HG02678 (cell line): Measurements from ENCODE around the gene CHD6.

Source experiments
- ATAC-seq: cut with Tn5 transposase; IDR thresholded peaks from one replicate; pipeline ENCODE4 v1.9.1; 2021; ENCODE audit warnings: mild to moderate bottlenecking, moderate library complexity; ENCODE audit not compliant: unreplicated experiment

The CHD6 gene

GRCh38 chr20:41508335-41508734 is 109.8 kb downstream of the CHD6 start:
- ATAC-seq: no peak

- no peak for ATAC-seq
Measured at GRCh38 chr20:41507851-41508250, 110.3 kb downstream of the CHD6 start.

- no peak for ATAC-seq
Measured at GRCh38 chr20:41507436-41507835, 110.7 kb downstream of the CHD6 start.

- ATAC-seq: no peak
Measured at GRCh38 chr20:41506192-41506915, 111.8 kb downstream of the CHD6 start.

- ATAC-seq: no peak
Measured at GRCh38 chr20:41505184-41505583, 113.0 kb downstream of the CHD6 start.

GRCh38 chr20:41501376-41501775 is 116.8 kb downstream of the CHD6 start:
- ATAC-seq: no peak

GRCh38 chr20:41499961-41500725 is 118.0 kb downstream of the CHD6 start:
- ATAC-seq: no peak

- no peak for ATAC-seq
Measured at GRCh38 chr20:41499064-41499463, 119.1 kb downstream of the CHD6 start.

DNA sequence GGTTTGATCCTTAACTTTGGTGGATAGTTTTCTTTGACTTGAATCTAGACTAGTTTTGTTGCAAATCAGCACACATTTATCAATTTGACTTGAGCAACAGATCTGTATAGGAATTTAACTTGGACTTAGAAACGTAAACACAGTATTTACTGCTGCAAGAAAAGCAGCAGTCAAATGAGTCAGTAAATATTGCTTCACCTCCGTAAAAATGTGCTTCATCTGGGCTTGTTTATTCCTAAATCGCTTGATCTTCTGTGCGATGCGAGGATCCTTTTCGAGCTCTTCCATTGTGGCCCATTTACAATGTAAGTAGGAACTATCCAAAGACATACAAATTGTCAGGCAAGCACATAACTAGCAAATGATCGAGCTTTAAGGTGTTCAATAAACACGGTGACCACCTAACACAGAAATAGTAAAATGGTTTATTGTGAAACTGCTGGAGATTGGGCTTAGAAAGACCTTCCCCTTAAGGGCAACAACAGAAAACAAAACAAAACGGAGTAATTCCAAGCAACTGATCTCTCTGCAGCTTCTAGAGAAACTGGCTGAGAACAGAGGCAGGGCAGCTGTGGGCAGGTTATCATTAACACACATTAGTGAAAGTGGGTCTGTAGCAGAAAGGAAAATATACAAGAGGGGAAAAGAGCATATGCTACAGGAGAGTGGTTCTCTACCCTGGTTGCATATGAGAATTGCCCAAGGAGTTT is 120.8 kb downstream of the CHD6 start:
- ATAC-seq: no peak

DNA sequence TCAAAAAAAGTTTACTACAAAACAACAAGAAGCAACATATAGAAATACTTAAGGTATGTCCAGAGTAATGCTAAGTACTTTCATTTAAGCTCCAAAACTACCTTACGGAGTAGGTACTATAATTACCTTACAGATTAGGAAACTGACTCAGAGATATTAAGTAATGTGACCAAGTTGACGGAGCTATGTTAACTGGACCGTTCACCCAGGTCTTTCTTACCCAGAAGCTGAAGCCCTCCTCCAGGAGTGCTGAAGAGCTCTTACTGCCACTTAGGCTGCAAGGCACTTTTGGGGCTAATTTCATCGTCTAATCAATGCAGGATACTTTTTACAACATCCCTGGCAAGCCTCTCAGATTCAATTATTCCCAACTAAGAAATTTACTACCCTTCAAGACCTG is 123.7 kb downstream of the CHD6 start:
- ATAC-seq: no peak

- ATAC-seq: no peak
Measured at GRCh38 chr20:41483553-41483930, 134.6 kb downstream of the CHD6 start.

DNA sequence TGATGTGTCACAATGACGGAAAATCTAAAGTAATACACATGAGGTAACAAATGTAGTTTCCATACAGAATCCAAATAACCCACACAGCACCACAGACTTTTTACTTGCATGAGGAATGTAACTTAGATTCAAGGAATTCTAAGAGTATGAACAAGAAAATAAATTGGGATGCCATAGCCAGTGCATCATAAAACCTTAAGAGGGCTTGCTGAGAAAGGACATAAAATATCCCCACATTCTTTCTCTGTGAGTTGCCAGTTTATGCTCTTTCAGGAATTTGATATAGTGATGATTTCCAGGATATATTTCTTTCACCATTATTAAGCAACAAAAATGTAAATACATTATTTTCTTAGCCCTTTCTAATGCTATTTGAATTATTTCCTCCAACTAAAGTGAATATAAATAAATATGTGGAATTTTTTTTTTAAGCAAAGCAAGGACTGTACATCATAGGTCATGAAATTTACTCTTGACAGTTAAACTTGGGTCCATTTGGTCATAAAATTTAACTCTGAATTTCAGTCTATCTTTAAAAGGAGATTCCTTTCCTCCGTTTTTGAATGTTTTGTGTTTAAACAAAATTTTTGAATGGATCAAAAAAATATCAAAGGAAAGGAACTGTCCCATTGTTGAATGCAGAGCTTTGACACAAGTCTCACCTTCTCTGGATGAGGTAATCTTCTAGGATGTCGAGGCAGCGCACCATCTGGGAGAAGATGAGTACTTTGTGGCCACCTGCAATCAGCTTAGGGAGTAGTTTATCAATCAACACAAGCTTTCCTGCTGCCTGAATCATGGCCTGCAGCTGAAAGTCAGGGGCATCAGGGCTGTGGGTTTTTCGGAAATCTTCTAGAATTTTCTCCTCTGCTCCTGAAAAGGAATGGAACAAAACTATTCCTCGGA is 135.3 kb downstream of the CHD6 start:
- ATAC-seq: no peak

DNA sequence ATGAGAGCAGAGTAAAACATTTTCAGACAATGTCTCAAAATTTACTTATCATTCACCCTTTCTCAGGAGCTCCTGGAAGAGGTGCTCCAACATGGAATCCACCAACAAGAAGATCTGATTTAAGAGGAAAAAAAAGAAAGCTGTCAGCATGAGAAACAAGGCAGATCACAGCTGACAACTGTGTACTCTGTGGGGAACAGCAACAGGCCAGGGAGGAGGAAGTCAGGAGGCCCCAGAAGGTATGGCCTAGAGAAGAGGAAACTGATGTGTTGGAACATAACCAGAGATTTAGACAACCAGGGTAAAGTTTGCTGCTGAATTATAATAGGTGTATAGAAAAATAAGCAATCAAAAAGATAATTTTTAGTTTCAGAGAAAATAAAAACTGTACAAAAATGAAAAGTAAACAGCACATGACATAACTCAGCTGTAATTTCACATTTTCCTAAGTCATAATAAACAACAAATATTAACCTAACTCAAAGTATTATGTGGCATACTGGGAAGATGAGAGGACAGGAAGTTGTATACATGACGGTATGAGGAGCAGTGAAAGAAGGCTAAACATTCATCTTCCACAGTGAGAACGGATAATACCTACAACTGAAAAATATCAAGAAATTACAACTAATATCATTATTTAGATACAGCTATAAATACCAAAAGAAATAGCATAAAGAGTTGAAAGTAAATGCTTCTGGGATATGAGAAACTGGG is 138.0 kb downstream of the CHD6 start:
- no peak for ATAC-seq

GRCh38 chr20:41479113-41479512 is 139.1 kb downstream of the CHD6 start:
- no peak for ATAC-seq

DNA sequence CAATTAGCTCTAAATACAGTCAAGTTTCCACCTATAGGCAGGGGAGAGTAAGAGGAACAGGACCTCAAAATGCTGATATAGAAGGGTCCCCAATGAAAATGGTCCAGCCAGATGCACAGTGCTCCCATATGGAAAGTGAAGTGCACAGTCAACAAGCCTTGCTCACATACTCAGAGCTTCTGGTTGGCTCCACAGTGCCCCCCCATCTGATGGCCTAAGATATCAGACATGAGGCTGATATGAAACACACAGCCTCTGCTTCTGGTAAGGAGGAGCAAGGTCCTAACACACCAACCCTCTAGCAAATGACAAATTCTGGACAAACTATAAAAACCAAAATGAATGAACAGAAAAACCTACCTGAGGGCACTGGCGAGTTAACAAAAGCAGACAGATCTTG is 140.2 kb downstream of the CHD6 start:
- ATAC-seq: no peak

- ATAC-seq: no peak
Measured at GRCh38 chr20:41476446-41476845, 141.7 kb downstream of the CHD6 start.

GRCh38 chr20:41476013-41476441 is 142.2 kb downstream of the CHD6 start:
- no peak for ATAC-seq

DNA sequence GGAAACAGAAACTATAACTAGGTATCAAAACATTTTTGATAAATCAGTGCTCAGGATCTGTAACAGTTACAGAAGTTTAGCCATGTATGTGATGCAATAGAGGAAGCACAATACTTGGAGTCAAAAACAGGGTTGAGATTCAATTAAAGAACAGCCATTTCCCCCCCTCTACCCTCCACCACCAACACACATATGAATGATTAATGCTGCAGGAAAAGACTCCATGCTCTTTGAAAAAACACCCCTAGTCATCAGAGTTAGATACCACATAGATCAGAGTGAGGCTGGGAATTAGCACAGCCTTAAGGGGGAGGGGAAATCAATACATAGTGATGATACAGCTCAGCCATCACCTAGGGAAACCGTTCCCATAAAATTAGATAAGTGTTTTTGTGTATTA is 142.7 kb downstream of the CHD6 start:
- ATAC-seq: no peak

- ATAC-seq: no peak
Measured at GRCh38 chr20:41470362-41471095, 147.6 kb downstream of the CHD6 start.
